Breast epithelium (tissue), 4 donors: ENCODE data around the gene LRRC37A. TPM values are rescaled to one million over a fixed set of nuclear protein-coding genes. Genes with fewer than 3 reads are reported as not detected.
"Not testable (repeated sequence)": the region's sequence is repeated elsewhere in the genome, so short reads cannot be mapped to it uniquely, and the experiment has no call there.

Source experiments
- DNase-seq, 2 donors: peaks; one replicate each; pipeline ENCODE4 v3.0.0-alpha.2; 2019; ENCODE audit warnings: low spot score in 2 of 2
- H3K27ac ChIP-seq, 2 donors: fragments of 200-600 bp; sonication (generic) in 1 of 2; one replicate each; pipeline ENCODE4 v1.5.1; 2016 to 2019; ENCODE audit warnings: mild to moderate bottlenecking in 1 of 2
- H3K27me3 ChIP-seq, 2 donors: fragments of 200-600 bp; sonication (generic) in 1 of 2; one replicate each; pipeline versions ENCODE4 v1.5.1 to v1.6.0; 2017 to 2019; ENCODE audit warnings: control low read depth in 1 of 2, mild to moderate bottlenecking in 1 of 2
- H3K36me3 ChIP-seq: fragments of 200-600 bp; one replicate; pipeline ENCODE4 v1.5.1; 2019
- H3K4me1 ChIP-seq, 2 donors: fragments of 200-600 bp; sonication (generic); one replicate each; pipeline ENCODE4 v1.5.1; 2016 to 2019; ENCODE audit warnings: control low read depth in 1 of 2
- H3K4me3 ChIP-seq, 3 donors: fragments of 200-600 bp; sonication (generic); 1 replicate in 2 of 3; 2 replicates in 1 of 3; pipeline ENCODE4 v1.5.1; 2016 to 2019; ENCODE audit warnings: mild to moderate bottlenecking in 3 of 3, moderate library complexity in 2 of 3
- H3K9me3 ChIP-seq, 2 donors: fragments of 200-600 bp; sonication (generic) in 1 of 2; one replicate each; pipeline ENCODE4 v1.5.1; 2016 to 2019; ENCODE audit warnings: control low read depth in 1 of 2
- POLR2A ChIP-seq: fragments of 450-650 bp; IDR thresholded peaks from one replicate; pipeline ENCODE4 v1.6.1; 2016; ENCODE audit warnings: antibody characterized with exemption, mild to moderate bottlenecking, moderate library complexity
- POLR2AphosphoS5 ChIP-seq, 3 donors: sonication (generic); formaldehyde crosslinking; IDR thresholded peaks; one replicate each; pipeline ENCODE4 v1.6.1; 2017; ENCODE audit warnings: antibody characterized with exemption in 3 of 3
- intact Hi-C: fragments of 100-400 bp; cut with DNase I; formaldehyde crosslinking; loops from one replicate; pipeline ENCODE4 v1.15.1; 2023; ENCODE audit warnings: low total_unique reads
- total RNA-seq, 3 donors: library from RNA; depleted of rRNA; stranded (reverse); fragments of >200 nt; gene quantifications; one replicate each; pipeline ENCODE4 v1.1.0, GENCODE V29; 2016
- TF ChIP-seq, protein P1 (sequence below), 3 donors: fragments of 450-650 bp; IDR thresholded peaks; one replicate each; pipeline ENCODE4 v1.5.1; 2016 to 2017; ENCODE audit warnings: antibody characterized with exemption in 3 of 3, mild to moderate bottlenecking in 3 of 3, moderate library complexity in 3 of 3

LRRC37A gene
- total RNA-seq, 3 donors from 2014 or later: 1.4 to 7.8 (median 4.3) TPM

DNA sequence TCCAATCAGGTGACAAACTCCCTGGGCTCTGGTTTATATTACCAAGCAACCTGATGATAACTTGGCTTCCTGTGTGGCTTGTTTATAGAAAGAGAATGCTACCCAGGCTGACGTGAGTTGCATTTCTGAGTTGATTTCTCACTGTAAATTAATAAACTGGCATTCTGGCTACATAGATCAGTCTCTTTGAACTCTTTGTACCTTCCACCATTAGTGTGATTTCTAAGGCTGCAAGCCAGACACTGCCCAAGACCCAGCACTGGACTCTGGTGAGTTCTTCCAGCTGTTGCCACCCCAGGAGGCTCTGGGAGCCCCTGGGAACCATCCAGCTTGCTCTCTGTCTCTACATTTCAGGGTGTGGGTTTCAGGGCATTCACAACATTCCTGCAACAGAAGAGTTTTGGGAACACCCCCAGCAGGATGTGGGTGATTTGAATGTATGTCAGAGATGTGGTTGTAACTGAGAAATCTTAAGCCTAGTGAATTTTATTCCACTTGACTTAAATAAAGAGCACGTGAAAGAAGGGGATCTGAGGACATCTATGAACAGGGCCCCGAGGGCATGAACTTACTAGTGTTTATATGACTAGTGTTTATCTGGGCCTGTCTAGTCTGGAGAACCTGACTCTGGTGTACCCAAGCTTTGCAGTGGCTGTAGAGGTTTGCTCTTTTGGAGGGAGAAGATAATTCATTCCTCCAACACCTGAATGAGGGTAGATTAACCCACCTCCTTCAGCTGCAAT is 30.3 kb upstream of the LRRC37A start:
- Histone ChIP-seq H3K4me3 (no peak overlapping the region), H3K9me3 (no peaks in the 10 kb centered on the region), H3K4me1 (no peaks in the 10 kb centered on the region), H3K27me3 (no peaks in the 10 kb centered on the region), H3K36me3 (no peaks in the 10 kb centered on the region), H3K27ac (no peak overlapping the region)
- TF ChIP-seq POLR2A (no peak), POLR2AphosphoS5 (IDR thresholded peaks at IDR 0.05) (no peak)
- intact Hi-C loops: no loop called here
- DNase-seq: no peak

DNA sequence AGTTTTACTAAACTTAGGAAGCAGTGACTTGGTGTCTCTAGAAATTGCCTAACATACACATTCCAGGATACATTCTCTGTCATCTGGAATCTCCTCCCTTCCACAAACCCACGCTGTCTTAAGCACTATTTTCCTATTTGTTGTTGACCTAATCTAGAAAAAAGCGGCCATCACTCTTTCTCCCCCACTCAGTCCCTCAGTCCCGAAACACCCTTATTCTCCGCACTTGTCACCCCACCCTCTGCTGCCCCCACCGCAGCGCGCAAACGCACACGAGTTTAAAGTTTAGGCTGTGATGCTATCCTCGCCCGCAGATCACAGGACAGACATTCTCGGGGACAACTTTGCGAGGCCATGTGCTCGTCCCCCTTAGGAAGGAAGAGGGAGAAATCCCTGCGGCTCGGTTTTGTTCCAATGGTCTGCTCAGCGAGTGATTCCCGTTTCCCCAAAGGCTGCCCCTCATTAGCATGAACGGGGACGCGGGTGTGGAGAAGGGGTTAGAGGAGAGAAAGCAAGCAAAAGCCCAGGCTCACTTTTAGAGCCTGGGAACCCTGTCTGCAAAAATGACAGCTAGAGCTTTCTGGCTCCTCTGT is 28.8 kb upstream of the LRRC37A start:
- H3K36me3 ChIP-seq, H3K27me3 ChIP-seq, H3K9me3 ChIP-seq, H3K4me1 ChIP-seq, DNase-seq, intact Hi-C loops: not testable (repeated sequence)
- Histone ChIP-seq H3K4me3 (peak overlapping the region; percentile 59 to 78 (median 75)), H3K27ac (peak overlapping the region; percentile 86 to 89)

DNA sequence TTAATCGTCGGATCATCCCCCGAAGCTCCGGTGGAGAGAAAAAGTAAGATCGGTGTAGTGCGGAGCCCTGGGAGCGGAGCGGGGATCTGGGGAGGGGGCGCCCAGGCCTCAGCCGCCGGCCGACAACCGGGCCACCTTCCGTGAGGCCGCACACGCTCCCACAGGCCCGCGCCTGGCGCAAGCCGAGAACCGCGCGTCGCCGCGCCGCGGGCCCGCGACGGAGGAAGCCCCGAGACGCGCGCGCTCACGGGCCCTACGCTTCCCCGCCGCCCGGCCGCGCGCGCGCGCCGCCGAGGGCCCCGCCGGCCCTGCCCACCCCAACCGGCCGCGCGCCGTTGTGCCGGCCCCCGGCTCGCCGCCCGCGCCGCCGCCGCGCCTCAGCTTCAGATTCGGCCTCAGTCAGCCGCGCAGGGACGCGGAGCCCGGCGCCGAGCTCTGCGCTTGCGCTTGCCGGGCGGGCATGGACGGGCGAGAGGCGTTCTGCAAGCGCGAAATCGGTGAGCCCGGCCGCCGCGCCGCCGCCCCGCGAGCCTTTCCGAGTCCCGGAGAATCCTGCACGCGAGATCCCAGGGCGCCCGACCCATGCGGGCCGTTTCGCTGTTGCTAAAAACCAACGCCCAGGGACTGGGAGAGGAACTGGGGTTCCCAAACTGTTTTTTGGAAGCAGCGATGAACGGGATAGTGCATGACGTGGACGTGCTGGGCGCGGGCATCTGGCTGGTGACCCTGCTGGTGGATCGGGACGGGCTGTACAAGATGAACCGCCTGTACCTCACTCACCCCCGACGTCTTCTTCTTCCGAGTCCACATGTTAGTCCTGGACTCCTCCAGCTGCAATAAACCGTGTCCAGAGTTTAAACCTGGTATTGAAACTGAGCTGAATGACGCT is 28.0 kb upstream of the LRRC37A start:
- TF ChIP-seq, protein P1, sequence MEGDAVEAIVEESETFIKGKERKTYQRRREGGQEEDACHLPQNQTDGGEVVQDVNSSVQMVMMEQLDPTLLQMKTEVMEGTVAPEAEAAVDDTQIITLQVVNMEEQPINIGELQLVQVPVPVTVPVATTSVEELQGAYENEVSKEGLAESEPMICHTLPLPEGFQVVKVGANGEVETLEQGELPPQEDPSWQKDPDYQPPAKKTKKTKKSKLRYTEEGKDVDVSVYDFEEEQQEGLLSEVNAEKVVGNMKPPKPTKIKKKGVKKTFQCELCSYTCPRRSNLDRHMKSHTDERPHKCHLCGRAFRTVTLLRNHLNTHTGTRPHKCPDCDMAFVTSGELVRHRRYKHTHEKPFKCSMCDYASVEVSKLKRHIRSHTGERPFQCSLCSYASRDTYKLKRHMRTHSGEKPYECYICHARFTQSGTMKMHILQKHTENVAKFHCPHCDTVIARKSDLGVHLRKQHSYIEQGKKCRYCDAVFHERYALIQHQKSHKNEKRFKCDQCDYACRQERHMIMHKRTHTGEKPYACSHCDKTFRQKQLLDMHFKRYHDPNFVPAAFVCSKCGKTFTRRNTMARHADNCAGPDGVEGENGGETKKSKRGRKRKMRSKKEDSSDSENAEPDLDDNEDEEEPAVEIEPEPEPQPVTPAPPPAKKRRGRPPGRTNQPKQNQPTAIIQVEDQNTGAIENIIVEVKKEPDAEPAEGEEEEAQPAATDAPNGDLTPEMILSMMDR (IDR thresholded peaks at IDR 0.05): peak in 1 of 3 donors; percentile 9
- no peak for TF ChIP-seq POLR2AphosphoS5 (IDR thresholded peaks at IDR 0.05)
- DNase-seq: peak; percentile 72 to 81
- Histone ChIP-seq H3K4me3 (peak overlapping the region; percentile 59 to 78 (median 75)), H3K4me1 (no peaks in the 10 kb centered on the region), H3K27ac (peak overlapping the region; percentile 86 to 89), H3K9me3 (no peaks in the 10 kb centered on the region), H3K27me3 (no peaks in the 10 kb centered on the region), H3K36me3 (no peaks in the 10 kb centered on the region)
- intact Hi-C loops: no loop called here

DNA sequence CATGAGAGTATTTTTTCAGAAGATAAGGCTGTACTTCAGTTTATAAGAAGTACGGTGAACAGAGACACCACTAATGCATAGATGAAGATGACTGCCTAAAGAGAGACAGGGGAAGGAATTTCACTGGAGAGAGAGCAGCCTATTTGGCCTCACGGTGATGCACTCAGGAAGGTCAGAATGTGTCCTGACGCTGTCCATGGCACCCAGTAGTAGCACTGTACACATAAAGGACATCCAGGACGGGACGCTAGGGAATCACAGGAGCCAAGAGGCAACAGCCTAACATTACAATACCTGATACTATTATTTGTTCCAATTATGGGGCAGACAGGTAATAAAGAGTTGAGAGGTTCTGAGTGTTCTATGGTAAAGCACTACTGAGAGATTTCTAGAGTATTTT is 24.9 kb upstream of the LRRC37A start:
- Histone ChIP-seq H3K27me3 (no peaks in the 10 kb centered on the region), H3K4me1 (no peaks in the 10 kb centered on the region), H3K4me3 (no peak overlapping the region), H3K9me3 (no peaks in the 10 kb centered on the region), H3K27ac (no peak overlapping the region), H3K36me3 (no peaks in the 10 kb centered on the region)
- DNase-seq: no peak
- TF ChIP-seq POLR2AphosphoS5 (IDR thresholded peaks at IDR 0.05) (no peak), POLR2A (no peak)
- TF ChIP-seq, protein P1 (IDR thresholded peaks at IDR 0.05): no peak
- intact Hi-C loops: no loop called here

DNA sequence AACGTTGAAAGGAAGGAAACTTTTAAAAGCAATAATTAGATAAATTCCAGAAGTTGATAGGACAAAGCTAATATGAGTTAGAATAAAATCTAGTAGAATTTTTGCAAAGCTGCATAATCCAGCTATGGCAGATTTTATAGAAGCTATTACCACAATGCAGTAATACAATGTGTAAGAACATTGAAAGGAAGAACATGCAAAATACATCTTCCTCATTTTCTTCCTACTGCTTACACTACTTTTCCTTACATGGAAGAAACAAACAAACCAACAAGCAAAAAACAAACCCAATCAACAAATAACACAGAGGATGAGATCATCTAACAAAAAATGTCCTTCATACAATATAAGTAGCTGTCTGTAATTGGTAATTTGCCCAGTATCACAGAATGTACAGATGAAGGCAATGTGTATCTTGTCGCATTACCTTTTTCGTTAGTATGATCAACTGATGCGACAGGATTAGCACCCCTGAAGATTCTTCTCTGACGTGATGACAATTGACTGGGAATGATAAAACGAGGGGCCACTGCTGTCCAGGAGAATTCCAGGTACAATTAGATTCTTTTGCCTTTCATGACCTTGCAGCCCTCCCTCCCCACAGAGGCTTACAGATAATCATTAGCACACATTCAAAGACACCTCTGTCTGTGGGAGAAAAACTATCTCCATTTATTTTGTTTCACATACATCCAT is 21.2 kb upstream of the LRRC37A start:
- H3K4me3 ChIP-seq: no peak overlapping the region
- intact Hi-C loops: no loop called here
- no peaks in the 10 kb centered on the region for H3K36me3 ChIP-seq
- no peaks in the 10 kb centered on the region for H3K27me3 ChIP-seq
- DNase-seq: no peak
- H3K9me3 ChIP-seq: no peaks in the 10 kb centered on the region
- TF ChIP-seq, protein P1 (IDR thresholded peaks at IDR 0.05): no peak
- TF ChIP-seq POLR2A: no peak
- no peak for TF ChIP-seq POLR2AphosphoS5 (IDR thresholded peaks at IDR 0.05)
- no peak overlapping the region for H3K27ac ChIP-seq
- no peaks in the 10 kb centered on the region for H3K4me1 ChIP-seq
